ENCODE measurements around the gene HERC2.

The HERC2 gene

DNA sequence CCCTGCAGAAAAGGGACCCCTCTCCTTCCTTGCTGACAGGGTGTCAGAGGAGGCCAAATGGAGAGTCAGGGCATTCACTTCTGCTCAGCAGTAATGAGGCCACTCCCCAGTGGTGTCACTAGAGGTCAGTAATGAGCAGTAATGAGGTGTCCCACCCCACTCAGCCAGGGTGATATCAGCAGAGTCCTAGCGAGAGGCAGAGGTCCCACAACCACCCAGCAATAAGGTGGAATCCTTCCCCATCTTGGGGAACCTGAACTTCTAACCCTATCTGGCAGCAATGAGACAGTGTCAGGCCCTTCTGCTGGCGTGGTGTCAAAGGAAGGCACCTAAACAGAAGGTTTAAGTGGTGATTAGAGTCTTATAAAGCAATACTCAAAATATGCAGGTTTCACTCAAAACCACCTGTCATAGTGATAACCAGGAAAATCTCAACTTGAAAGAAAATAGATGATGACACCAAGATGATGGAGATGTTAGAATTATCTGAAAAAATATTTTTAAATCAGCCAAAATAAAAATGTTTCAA lies 235.7 kb downstream of the HERC2 start:
- DNase-seq = peak; percentile 70

DNA sequence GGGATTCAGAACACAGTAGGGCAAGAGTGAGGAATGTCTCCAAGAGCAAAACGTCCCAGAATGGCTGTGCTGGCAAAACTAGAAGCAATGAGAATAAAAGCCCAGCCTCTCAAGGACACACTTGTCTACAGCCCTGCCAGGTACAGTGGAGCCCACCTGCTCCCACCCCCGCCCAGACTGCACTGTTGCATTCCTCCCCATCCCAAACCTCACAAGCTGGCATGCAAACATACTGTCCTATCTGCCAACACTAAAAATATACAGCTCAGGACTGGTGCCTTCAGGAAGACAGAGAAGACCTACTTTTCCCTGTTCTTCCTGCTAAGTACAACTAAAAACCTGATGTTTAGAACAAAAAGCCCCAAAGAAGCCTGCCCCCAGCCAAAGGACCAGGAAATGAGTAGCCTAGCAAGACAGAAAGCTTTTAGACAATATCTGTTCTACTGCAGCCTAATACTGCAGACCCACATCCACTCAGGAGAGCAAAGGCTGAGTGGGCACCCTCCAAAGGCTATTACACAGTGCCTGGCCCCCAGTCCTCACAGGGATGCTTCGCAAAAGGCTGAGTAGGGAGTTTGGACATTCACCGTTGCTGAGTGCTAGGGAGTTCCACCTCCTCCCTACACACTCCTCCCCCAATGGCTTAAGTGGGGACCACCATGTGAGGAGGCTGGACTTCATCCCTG lies 236.3 kb downstream of the HERC2 start:
- DNase-seq = no peak

DNA sequence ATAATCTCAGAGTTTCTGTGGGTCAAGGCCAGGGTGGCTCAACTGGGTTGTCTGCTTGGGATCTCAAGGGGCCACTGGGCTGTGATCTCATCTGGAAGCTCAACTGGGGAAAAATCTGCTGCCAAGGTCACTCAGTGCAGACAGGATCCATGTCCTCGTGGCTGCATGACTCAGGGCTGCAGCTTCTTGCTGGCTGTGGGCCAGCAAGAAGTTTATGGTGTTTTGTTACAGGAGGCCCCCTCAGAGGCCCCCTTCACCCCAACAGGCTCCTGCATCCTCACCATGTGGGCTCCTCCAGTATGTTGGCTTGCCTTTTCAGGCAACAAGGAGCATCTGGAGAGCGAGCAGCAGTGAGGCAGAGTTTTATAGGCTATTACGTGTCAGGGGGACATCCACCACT lies 237.4 kb downstream of the HERC2 start:
- DNase-seq = no peak

DNA sequence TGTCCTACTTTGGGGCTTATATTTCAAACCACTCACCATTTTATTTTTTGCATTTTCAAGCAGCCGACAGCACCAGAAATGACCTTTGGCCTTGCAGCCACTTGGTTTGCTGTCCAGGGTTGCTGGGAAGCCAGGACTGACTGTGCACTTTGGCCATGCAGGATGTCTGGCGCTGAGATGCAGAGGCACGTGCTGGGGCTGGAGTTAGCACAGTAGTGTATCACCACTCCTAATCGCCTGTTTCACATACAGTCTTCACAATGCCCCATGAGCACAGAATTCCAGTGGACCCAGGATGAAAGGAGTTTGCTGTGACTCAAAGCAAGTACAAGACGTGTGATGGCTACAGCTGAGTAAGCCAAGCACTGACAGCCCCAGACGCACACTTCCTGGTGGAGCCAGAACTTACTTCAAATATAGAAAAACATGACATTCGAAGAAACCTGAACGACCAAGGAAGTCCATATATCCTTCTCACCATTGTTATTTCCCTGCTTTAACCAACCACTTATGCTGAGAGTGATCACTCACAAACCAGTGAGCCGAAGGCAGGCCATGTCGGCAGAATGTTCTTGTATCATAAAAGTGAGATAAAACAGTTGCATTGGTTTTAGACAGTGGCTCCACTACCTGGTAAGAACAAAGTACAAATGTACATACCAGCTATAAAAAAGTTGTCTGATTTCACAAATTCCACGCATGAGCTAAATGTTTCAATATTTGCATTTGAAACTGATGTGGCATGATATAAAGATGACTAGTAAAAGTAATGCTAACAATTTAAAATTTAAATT lies 238.9 kb downstream of the HERC2 start:
- DNase-seq = no peak

DNA sequence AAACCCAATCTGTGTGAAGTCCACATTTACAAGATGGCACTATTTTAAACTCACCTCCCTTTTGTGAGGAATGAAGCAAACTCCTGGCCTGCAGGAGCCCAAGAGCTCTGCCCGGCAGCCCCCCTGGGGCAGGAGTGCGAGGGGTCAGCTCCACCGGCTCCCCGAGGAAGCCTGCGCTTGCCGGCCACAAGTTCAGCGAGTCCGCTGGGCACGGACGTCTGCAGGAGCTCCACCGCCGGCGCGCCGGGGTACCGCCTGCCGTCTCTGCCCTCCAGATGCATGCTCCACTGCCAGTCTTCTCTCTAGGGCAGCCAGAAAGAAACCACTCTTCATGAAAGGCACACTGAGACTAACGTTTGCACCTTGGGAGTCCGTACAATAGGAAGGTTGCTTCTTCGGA lies 240.4 kb downstream of the HERC2 start:
- DNase-seq = no peak

DNA sequence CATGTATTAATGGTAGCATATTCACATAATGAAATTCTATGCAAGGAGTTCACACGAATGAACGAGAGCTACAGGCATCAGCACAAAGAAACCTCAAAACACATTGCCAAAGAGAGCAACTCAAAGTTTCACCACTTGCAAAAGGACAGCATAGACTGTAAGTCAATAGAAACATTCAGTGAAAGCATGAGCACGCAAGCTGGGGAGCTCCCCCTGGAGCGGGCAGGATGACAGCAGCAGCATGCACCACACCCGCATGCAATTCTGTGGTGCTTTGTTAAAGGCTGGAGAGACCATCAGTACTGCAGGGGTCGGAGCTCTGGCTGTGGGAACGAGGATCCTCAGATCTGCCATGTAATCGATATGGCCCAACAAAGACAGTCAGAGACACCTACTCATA lies 241.6 kb downstream of the HERC2 start:
- no peak for DNase-seq

DNA sequence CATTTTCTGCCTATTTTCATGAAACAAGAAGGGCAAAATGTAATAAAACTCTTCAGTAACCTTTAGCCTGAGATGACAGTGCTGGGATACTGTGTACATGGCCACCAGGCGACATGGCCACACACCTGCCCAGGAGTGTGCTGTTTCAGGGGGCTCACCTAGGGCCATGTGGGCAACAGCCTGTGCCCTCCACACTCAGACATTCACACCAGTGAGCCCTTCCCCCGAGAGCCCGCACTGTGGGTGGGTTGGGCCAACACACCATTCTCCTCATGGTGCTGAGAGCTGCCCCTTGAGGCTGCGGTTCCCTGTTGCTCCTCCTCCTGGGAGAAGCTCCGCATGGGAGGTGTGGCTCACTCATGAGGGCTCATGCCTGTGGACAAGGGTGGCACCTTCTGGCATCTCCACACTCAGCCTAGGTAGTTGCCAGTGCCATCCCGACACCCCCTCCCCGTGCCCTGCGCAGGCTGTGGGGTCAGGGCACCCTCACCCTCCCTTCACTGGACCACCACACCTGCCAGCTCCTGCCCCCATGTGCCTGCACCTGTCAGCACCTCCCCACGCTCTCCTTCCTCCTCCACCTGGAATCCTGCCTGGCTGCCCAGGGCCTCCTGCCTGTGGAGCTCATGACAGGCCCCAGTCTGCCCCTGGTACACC lies 242.5 kb downstream of the HERC2 start:
- no peak for DNase-seq

DNA sequence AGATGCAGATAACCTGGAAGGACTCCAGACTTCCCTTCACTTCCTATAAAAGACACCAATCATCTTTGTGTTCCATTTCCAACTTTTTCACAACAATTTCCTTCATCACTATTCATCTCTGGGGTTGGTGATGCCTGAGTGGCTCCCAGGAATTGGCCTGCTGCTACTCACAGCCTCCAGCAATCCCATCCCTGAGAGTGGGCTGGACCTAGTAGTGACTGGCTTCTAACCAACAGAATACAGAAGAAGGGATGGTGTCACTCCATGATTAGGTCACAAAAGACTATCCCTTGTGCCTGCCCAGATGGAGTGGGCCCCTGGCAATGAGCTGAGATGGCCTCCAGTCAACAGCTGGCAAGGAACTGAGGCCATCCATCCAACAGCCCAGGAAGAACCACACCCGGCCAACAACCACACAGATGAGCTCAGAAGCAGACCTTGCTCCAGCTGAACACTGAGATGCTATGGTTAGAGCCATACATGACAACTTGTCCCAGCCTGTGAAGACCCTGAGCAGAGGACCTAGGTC lies 243.7 kb downstream of the HERC2 start:
- DNase-seq = no peak

DNA sequence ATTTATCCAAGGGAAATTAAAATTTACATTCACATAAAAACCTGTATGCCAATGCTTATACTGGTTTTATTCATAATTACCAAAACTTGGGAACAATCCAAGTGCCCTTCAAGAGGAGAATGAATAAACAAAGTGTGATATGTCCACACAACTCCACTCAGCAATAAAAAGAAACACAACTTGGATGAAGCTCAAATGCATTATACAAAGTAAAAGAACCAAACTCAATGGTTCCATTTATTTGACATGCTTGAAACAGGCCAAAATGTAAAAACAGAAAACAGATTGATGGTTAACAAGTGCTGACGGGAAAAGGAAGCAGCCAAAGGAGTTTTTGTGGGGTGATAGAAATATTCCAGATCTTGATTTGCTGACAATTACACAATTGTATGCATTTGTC lies 246.4 kb downstream of the HERC2 start:
- no peak for DNase-seq

DNA sequence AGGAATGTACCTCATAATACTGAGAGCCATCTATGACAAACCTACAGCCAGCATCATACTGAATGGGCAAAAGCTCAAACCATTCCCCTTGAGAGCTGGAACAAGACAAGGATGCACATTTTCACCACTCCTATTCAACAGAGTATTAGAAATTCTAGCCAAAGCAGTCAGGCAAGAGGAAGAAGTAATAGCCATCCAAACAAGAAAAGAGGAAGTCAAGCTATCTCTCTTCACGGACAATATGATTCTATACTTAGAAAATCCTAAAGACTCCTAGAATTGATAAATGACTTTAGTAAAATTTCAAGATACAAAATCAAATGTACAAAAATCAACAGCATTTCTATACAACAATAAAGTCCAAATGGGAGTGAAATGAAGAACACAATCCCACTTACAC lies 253.0 kb downstream of the HERC2 start:
- no peak for DNase-seq

DNA sequence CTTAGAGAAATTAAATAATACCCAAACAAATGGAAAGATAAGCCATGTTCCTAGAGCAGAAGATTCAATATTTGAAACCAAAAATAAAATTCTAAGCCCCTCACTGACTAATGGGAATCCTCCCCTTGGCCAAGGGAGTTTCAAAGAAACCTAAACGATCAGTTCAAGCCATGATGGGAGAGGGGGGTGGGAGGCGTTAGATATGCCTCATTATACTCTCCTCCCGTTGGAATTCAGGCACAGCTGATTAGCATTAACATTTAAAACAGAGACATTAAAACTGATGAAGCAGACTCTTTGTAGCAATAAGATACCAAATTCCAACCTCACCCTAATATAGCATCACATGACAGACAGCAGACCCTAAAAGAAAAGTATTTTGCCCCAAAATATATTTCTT lies 255.7 kb downstream of the HERC2 start:
- DNase-seq = no peak

All from activated CD4-positive, alpha-beta T cell treated with anti-CD3 and anti-CD28 coated beads, Interleukin-2, amount 50 U/mL, for 16 hours (primary cell).